ENCODE results near the gene ERGIC2.

Gene ERGIC2

GRCh38 chr12:29374012-29374411 is 7.0 kb downstream of the ERGIC2 start:
- FAIRE-seq = no peak

DNA sequence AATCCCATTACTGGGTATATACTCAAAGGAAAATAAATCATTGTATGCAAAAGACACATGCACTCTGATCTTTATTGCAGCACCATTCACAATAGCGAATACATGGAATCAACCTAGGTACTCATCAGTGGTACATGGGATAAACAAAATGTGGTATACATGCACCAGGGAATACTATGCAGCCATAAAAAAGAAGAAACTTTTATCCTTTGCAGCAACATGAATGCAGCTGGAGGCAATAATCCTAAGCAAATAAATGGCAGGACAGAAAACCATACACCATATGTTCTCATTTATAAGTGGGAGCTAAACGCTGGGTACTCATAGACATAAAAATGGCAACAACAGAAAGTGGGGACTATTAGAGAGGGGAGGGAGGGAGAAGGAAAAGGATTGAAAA is 15.9 kb downstream of the ERGIC2 start:
- FAIRE-seq = no peak

DNA sequence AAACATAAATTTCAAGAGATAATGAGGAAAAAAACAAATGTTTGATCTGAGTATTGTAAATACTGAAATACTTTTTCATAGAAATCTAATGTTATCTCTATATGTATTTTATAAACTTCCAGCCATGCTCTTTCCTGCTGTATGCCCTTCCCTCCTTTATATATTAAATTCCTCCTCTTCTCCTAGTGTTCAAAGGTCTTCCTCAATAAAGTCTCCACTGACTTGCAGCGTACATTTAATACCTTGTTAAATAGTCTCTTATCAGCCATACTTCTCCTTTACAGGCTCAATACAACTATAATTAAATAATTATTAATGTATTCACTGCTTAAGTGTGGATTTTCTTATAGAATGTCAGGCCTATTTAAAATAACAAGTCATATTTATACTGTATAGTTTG is 26.0 kb downstream of the ERGIC2 start:
- FAIRE-seq = no peak

DNA sequence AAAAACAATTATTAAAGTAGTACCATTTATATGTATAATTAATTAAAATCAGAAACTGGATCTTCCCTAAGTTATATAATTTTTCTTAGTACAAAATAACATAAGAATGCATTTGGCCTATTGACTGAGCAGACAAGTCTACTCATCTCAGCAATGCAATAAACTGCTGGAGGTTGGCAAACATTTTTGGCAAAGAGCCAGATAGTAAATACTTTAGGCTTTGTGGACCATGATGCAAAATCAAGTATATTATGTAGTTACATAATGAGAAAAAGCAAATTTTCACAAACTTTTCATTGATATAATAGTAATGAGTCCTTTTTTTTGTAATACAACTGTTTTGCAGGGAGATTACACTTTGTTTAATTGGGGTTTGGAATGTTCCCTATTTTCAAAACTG is 30.9 kb downstream of the ERGIC2 start:
- no peak for FAIRE-seq

- no peak for FAIRE-seq
Observed at GRCh38 chr12:29346769-29347421, 34.1 kb downstream of the ERGIC2 start.

DNA sequence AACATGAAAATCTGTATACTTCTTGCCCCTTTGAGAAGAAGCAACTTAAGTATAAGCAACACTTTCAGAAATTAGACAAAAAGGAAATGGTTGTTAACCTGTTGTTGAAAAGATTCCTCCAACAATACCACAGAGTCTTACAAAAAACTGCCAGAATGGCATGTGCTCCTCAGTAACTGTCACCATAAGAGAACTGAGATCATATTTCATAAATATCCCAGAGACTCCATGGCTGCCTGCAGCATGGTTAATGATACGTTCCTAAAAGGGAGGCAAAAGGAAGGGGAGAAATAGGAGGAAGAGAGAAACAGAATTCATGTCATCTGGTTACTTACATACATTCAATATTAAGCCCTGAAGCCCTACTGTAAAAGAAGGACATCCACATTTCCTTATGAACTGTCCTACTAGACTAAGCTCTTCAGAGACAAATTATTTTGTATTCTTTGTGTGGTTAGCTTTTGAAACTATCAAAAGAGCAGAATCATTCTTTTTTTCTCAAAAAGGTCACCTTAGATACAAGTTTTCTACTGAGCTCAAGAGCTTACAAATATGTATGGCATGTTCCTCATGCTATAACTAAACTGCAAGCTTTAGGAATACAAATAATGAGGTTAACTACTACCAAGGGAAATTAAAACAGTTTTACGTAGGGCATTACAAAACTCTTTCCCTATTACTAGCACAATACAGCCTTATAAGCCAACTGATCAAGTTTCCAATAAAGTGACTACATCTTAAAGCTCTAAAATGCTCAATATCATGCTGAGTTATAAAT is 37.8 kb downstream of the ERGIC2 start:
- FAIRE-seq = no peak

- FAIRE-seq = no peak
Observed at GRCh38 chr12:29337325-29337724, 43.6 kb downstream of the ERGIC2 start.

DNA sequence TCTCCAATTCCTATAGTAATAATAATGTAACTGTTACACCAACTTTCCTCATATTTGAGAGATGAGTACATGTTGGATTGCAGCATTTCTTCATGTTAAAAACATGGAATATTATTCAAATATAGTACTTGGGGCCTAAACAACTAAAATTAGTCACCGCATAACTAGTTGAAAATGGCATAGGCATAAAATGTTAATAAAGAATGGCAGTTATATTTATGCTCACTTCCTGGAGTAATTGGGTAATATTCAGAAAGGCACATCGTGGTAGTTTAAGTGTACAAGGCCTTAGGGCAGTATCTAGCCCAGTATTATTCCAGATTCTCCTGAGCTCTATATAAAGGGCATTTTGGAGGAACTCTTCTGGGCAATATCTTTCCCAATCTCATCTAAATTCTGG is 46.0 kb downstream of the ERGIC2 start:
- no peak for FAIRE-seq

GRCh38 chr12:29333178-29333577 is 47.8 kb downstream of the ERGIC2 start:
- FAIRE-seq = no peak

DNA sequence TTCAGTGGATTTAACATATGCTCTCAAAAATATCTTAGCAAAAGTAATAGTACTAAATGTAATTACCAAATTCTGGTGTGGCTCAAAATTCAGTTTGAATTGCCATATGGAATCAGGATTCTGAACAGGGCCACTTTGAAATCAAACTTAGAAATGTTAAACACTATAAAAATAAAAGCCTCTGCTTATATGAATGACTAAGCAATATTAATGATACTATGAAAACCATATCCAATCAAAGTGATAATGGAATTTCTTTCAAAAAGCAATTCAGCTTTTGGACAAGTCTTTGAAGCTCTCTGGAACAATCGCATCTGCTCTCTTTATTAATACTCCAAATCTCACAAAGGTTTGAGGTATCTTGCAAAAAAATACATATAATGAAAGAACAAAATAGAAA is 51.6 kb downstream of the ERGIC2 start:
- FAIRE-seq = no peak

- FAIRE-seq = no peak
Observed at GRCh38 chr12:29322157-29322556, 58.8 kb downstream of the ERGIC2 start.

DNA sequence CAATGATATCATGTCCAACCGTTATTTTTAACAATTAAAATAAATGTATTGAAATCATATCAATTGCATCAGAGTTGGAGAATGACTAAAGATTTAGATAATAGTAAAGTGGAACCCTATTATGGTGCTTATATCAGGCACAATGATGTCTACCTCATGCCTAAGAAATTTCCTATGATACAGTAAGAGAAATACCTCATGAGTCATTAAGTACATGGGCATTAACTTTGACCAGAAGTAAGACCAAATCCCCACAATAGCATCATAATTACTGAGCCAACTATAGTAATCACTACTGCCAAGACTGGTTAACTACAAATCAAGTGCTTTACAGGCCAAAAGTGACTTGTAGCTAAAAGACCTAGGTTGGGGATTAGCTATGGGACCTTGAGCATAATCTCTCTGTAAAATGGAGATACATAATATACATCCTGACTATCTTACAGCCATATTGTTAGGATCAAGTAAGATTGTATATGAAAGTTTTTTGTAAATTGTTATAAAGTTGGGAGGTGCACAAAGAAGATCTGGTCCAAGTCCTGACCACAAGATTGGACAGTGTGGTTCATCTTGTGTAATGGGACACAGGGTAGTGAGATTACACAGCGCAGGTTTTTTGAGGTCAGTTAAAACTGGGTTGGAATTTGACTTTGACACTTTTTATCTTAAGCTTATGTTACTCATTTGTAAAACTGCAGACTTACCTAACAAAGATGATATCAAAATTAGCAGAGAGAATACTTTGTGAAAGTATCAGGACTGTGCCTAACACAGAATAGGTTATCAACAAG is 60.5 kb downstream of the ERGIC2 start:
- FAIRE-seq = no peak

DNA sequence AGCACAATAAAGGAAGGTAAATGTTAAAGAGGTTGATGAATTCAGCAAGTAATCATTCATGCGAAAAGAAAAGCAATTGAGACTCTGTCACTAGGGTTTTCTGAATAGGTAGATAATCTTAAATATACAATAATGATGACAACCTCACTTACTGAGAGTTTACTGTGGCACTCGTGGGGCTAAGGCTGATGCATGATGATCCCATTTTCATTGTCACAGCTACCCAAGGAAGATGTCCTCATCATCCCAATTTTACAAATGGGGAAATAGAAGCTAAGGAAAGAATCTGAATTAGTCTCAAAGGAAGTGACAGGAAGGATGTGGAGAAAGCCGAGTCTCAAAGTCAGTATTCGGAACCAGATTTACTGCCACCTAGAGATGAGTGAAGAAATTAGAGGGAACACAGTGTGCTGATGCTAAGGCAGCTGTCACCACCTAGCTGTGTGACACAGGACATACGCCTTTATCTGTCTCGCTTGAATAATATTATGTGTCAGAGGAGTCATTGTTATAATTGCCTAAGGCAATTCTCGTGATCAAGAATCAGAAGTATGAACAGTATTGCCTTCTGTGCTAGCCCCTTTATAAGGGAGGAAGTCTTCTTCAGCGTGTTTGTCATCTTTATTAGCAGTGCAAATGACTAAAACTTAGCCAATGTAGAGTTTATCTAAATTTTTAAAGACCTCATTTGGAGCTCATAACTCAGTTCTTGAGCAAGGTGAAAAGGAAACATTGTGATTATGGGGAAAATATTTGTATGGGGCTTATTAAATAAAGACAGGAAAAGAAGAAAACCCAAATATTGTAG is 63.2 kb downstream of the ERGIC2 start:
- FAIRE-seq = no peak

DNA sequence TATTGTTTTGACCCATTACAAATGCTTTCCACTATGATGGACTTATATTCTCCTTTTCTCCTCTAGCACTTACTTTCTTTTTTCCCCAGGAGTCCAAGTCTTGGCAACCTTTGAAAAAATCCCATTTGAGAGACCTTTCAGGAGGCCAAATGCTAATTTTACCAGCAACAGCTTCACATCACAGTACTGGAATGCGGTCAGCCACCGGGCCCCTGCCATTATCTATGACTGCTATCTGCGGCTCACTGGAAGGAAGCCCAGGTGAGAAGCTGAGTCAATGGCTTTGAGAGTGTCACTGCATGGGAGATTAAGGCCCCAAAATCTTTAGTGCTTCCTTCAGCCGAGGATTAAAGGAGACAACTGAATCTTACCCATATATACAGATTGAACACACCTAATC is 64.2 kb downstream of the ERGIC2 start:
- FAIRE-seq = no peak

DNA sequence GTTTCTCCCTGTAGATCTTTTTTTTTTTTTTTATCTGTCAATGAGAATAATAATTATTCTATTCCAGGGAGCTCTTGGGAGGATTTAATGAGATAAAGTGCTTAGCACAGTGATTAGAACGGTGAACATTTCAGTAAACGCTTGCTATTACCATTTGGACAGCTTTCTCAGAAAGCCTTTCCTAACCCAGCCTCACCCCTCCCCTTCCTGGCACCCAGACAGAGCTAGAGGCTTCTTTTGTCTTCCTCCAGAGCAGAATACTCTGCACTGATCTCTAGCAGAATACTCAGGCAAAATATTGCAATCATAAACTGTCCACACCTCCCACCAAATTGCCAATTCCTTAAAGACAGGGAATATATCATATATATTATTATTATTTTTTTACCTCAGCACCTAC is 66.6 kb downstream of the ERGIC2 start:
- no peak for FAIRE-seq

GRCh38 chr12:29310899-29311298 is 70.1 kb downstream of the ERGIC2 start:
- no peak for FAIRE-seq

- no peak for FAIRE-seq
Observed at GRCh38 chr12:29309320-29309902, 71.6 kb downstream of the ERGIC2 start.

- FAIRE-seq = no peak
Observed at GRCh38 chr12:29306682-29307081, 74.3 kb downstream of the ERGIC2 start.

DNA sequence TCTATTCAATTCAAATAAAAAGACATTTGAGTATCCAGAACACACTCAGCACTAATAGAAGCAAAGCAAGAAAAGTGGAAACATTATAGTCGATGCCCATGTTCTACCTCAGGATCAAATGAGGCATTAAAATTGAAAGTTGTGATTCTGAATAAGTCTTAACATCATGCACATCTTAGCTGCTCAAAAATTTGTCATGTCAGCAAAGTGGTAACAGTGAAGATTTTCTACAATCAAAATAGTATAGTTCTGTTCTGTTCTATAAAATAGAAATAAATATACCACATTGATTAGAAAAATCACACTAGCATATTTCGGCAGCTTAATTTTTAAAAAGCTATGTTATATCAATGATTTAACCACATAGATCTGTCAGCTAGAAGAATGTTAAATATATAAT is 74.7 kb downstream of the ERGIC2 start:
- no peak for FAIRE-seq

- FAIRE-seq = no peak
Observed at GRCh38 chr12:29304388-29304787, 76.6 kb downstream of the ERGIC2 start.

DNA sequence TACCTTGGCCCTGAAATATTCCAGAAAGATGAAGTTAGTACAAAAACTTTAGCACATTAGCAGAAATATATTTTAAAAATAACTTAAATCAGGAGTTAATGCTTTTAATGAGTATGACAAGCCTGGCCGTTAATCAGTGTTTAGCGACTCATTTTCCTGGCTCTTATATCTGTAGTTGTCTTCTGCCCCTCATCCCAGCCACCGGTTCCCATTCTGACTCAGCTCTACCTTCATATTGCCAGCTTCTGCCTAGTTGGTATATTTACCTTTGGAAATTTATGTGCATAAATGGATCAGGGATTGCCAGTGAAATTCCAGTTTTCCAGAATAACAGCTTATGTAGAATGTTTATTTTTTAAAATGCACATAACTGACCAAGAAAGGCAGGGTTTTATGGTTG is 79.9 kb downstream of the ERGIC2 start:
- FAIRE-seq = no peak

DNA sequence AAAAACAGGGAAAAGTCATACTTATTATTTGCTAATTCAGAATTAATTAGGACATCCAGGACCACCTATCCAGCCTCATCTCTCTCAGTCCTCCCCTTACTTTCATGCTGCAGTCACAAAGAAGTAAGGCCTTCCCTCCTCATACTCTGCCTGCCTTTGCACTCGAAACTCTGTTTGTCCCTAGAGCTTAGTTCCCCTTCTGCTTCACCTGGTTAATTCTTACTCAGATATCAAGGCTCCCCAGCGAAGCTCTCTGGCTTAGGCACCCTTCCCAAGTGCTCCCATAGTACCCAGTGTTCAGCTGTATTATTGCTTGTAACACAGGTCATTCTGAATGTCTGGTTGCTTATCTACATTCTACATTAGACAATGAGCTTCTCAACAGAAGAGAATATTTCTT is 81.3 kb downstream of the ERGIC2 start:
- FAIRE-seq = no peak

DNA sequence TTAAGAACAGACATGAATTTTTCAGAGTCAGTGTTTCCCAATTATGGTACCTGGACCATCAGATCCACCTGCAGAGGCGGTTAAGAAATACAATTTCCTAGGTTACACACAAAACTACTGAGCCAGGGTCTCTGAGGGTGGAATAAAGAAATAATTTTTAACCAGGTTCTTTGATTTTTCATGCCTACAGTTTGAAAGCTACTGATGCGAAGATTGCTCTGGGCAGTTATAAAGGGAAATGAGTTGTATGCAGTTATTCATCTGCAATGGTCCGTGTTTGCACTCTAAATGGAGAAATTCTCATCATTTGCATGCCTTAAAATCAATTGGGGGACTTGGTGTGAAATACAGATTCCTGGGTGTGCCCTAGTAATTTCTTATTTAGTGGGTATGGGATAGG is 89.7 kb downstream of the ERGIC2 start:
- FAIRE-seq = no peak

Data from colon (tissue), 2 donors.